LNCaP clone FGC (cell line): ENCODE data around the gene SLC1A2.

Experiments used
- DNase-seq: peaks from one replicate; pipeline ENCODE4 v3.0.0-alpha.2; 2011; ENCODE audit warnings: low read depth
- H3K4me3 ChIP-seq: 2 replicates; pipeline ENCODE4 v1.5.1; 2011; ENCODE audit warnings: mild to moderate bottlenecking, low read depth, low read length, control low read depth
- TF ChIP-seq, protein P1 (sequence below): IDR thresholded peaks from 2 replicates; pipeline ENCODE4 v1.5.1; 2012; ENCODE audit warnings: mild to moderate bottlenecking; ENCODE audit not compliant: control insufficient read depth, insufficient read depth; ENCODE audit errors: extremely low read depth

SLC1A2 gene

GRCh38 chr11:35322318-35322979, 96.9 kb downstream of the SLC1A2 start:
- TF ChIP-seq, protein P1, sequence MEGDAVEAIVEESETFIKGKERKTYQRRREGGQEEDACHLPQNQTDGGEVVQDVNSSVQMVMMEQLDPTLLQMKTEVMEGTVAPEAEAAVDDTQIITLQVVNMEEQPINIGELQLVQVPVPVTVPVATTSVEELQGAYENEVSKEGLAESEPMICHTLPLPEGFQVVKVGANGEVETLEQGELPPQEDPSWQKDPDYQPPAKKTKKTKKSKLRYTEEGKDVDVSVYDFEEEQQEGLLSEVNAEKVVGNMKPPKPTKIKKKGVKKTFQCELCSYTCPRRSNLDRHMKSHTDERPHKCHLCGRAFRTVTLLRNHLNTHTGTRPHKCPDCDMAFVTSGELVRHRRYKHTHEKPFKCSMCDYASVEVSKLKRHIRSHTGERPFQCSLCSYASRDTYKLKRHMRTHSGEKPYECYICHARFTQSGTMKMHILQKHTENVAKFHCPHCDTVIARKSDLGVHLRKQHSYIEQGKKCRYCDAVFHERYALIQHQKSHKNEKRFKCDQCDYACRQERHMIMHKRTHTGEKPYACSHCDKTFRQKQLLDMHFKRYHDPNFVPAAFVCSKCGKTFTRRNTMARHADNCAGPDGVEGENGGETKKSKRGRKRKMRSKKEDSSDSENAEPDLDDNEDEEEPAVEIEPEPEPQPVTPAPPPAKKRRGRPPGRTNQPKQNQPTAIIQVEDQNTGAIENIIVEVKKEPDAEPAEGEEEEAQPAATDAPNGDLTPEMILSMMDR: no peak

GRCh38 chr11:35321532-35322317, 97.6 kb downstream of the SLC1A2 start:
- no peak overlapping the region for H3K4me3 ChIP-seq
- no peak for DNase-seq
- TF ChIP-seq, protein P1: no peak

More at GRCh38 chr11:35322318-35322979, 96.9 kb downstream of the SLC1A2 start:
- DNase-seq: no peak
- no peak overlapping the region for H3K4me3 ChIP-seq

DNA sequence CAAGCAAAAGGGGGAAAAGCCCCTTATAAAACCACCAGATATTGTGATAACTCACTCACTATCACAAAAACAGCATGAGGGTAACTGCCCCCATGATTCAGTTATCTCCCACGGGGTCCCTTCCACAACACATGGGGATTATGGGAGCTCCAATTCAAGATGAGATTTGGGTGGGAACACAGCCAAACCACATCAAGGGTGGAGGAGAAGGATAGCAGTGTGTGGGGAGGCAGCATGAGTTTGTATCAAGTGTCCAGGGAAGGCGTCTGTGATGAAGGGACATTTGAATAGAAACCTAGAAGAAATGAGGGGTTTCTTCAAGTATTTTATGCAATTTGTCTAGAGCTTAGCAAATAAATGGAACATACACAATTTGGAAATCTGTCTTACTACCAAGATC, 98.2 kb downstream of the SLC1A2 start:
- DNase-seq: no peak
- H3K4me3 ChIP-seq: no peak overlapping the region
- TF ChIP-seq, protein P1: no peak

DNA sequence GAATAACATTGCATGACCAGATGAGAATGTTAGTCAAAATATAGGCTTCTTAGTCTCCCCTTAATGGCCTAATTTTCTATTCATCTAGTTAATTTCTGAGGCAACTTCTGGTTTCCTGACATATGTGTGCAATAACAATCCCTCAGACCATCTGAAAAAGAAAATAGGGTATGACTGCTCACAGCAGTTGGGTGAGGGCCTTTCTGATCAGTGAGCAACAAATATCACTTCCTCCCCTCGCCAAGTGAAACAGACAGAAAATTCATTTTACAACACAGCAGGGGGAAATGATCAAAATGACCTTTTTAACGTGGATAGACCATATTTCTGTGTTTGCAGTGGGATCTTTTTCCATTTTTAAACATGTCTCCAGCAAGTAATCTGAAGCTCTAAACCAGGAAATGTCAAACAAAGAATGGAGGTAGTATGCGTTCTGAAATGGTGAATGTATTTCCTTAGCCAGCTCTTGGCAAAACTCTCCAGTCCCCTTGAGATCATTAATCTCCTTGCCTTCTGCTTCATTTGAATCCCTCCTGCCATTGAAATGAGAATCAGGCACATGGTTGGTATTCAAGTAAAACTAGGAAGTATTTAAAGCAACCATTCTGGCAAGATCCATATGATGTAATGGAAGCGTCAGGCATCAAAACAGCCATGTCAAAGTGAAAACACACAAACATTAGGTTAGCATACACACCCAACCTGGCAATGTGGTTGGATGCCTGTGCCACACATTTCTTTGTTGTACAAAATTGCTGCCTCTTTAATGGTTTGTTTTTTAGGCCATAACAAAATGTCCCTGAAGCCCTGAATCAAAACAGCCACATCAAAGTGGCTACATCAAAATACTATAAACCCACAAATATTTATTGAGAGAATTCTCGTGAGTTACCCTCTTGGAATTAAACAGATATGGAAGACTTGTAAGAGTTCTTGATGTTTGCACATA, 100.1 kb downstream of the SLC1A2 start:
- no peak overlapping the region for H3K4me3 ChIP-seq
- DNase-seq: no peak
- TF ChIP-seq, protein P1: no peak

- TF ChIP-seq, protein P1: no peak
- no peak for DNase-seq
- no peak overlapping the region for H3K4me3 ChIP-seq
These were observed 101.0 kb downstream of the SLC1A2 start for GRCh38 chr11:35318309-35318708.

- H3K4me3 ChIP-seq: no peak overlapping the region
- TF ChIP-seq, protein P1: no peak
- no peak for DNase-seq
These were observed 102.1 kb downstream of the SLC1A2 start for GRCh38 chr11:35317253-35317652.
